Measurements from ENCODE around the gene GDF9.

GDF9 gene

GRCh38 chr5:132838516-132839282, 27.6 kb downstream of the GDF9 start:
- no peak for DNase-seq (ENCODE audit: low spot score)

GRCh38 chr5:132837868-132838267, 28.4 kb downstream of the GDF9 start:
- DNase-seq (ENCODE audit: low spot score) = no peak

DNA sequence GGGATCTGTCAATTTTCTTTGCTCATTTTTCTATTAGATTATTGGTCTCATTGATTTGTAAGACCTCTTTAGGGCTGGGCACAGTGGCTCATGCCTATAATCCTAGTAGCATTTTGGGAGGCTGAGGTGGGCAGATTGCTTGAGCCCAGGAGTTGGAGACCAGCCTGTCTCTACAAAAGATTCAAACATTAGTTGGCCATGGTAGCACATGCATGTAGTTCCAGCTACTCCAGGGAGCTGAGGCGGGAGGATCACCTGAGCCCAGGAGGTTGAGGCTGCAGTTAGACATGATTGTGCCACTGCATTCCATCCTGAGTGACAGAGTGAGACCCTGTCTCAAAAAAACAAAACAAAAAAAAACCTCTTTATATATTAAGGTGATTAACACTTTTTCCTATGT, 29.4 kb downstream of the GDF9 start:
- no peak for DNase-seq (ENCODE audit: low spot score)

DNA sequence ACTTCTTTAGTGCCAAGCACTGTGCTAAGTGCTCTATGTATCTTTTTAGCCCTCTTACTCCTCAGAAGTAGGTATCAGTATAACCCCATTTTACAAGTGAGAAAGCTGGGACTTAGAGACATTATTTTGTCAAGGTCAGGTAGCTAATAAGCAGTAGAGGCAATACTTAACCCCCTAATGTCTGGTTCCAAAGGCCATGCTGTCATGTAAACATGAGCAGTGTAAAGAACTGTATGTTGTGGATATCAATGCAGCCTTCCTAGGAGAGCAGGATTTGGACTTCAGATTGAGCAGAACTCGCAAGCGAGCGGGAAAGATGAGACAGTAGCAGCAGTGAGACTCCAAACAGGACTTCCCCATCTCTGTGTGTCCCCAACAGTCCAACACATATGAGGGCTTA, 32.2 kb downstream of the GDF9 start:
- DNase-seq (ENCODE audit: low spot score) = no peak

- DNase-seq (ENCODE audit: low spot score) = no peak
Measured at GRCh38 chr5:132832612-132833011, 33.7 kb downstream of the GDF9 start.

DNA sequence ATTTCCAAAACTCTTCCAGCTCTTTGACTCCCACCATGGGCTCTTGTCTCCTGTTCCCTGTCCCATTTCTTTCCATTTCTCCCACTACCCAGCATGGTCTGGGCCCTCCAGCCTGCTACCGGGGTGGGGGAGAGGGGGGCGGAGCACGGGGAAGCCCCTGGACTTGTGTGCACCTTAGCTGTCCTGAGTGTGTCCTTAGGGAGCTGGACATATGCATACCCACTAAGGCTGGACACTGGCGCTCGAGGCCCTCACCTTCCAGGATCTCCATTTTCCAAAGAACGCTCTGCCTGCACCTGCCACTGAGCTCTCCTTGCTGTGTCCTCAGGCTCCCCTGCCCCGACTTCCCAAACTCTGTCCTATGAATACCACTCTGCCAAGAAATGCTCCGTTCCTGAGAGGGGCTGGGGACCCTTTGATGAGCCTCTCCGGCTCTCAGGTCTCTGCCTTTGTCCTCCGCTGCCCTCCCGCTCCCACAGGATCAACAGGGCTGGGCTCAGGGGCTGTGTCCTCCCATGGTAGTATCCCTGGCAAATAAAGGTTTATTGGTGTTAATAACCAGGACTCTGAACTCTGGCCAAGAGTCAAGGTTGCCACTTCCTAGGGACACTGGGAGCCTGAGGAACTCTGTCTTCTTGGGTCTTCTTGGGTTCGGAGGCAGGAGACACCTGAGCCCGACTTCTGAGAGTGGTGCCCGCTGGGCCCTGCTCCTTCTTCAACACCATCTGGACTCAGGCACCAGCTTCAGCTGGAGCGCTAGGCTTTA, 35.0 kb downstream of the GDF9 start:
- DNase-seq (ENCODE audit: low spot score) = no peak

- peak; percentile 88 for DNase-seq (ENCODE audit: low spot score)
Measured at GRCh38 chr5:132830436-132831094, 35.7 kb downstream of the GDF9 start, which contains the start of gene SHROOM1. SHROOM1 (minus strand) TSS chr5:132830647; CDS start chr5:132826140, 4,507 bp downstream.

- peak; percentile 94 for DNase-seq (ENCODE audit: low spot score)
Measured at GRCh38 chr5:132829742-132830435, 36.4 kb downstream of the GDF9 start.

- DNase-seq (ENCODE audit: low spot score) = no peak
Measured at GRCh38 chr5:132828846-132829494, 37.3 kb downstream of the GDF9 start.

- DNase-seq (ENCODE audit: low spot score) = no peak
Measured at GRCh38 chr5:132827943-132828673, 38.2 kb downstream of the GDF9 start.

DNA sequence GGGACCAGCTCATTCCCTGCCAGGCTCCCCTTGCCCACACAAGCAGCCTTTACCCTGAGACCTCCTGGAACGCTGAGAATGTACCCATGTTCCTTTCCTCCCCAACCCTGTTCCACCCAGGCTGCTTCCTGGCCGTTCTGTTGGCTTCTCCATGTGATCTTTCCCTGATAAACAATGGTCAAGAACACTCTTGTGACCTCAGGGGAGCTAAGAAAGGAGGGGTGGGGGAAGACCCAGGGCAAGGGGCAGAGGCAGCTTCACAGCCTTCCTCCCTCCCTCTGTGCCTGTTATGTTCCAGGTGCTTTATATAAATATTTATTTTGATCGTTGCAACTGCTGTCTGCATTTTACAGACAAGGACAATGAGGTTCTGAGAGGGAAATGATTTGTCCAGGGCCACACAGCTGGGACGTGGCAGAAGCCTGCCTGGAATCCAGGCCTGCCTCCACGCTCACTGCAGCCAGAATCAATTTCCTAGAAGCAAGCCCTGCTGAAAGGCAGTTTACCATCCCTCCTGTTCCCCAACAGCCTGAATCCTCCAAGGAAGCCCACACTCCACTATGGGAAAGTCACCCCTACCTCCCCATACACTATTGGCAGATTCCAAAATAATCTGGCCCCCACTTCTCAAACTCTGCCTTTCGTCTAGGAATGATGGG, 39.7 kb downstream of the GDF9 start:
- no peak for DNase-seq (ENCODE audit: low spot score)

DNA sequence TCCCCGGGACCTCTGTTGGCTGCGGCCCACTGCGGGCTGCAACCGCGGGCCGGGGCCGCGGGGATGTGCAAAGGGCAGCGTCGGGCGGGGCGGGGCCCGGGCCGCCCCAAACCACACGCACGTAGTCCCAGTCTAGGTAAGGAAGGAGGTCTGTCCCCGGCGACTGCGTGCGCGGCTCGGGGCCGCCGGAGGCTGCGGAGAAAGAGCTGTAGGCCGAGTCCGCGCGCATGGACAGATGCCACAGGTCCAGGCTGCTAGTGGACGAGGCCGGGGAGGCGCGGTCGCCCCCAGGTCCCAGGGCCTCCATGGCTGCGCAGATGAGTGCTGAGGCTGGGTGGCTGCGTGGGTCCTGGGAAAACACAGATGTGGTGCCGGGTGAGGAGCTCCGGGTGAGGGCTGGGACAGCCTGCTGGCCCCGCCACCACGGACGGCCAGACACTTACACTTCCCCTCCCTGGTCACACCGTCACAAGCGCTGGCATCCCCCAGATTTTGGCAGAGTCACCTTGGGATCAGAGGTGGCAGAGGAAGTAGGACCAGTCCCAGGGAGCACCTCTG, 40.4 kb downstream of the GDF9 start:
- no peak for DNase-seq (ENCODE audit: low spot score)

GRCh38 chr5:132825033-132825833, 41.0 kb downstream of the GDF9 start:
- no peak for DNase-seq (ENCODE audit: low spot score)

GRCh38 chr5:132824426-132824825, 41.8 kb downstream of the GDF9 start:
- DNase-seq (ENCODE audit: low spot score) = no peak

DNA sequence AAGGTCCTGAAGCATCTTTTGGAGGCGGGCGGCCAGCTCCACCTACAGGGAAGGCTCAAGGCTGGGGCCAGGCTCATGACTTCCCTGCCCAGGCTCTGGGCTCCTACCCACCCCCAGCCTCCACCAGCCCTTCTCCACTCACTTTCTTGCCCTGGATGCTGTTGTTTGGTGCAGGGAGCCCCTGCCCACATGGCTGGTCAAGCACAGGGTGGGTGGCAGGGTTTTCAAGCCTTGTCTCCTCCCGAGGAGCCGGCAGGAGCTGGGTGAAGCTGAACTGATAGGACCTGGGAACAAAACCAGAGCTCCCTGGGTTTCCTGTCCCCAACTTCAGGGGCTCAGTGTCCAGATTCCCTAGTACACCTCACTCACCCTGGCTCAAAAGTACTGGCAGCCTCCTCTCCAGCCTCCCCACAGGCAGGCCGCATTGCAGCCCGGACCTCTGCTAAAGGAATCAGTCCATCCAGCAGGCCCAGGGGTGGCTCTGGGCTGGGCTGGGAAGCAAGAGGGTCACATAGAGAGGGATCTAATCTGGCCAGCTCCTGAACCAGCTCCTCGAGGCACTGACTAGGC, 42.7 kb downstream of the GDF9 start:
- no peak for DNase-seq (ENCODE audit: low spot score)

- DNase-seq (ENCODE audit: low spot score) = no peak
Measured at GRCh38 chr5:132822650-132823480, 43.4 kb downstream of the GDF9 start.

- DNase-seq (ENCODE audit: low spot score) = peak; percentile 80
Measured at GRCh38 chr5:132821791-132822190, 44.5 kb downstream of the GDF9 start.

- DNase-seq (ENCODE audit: low spot score) = no peak
Measured at GRCh38 chr5:132821350-132821749, 44.9 kb downstream of the GDF9 start.

Measured in AG08396 (cell line).